GM21825 (cell line): ENCODE results near the gene TAF4B.

Experiments used
- ATAC-seq: cut with Tn5 transposase; IDR thresholded peaks from one replicate; pipeline ENCODE4 v1.9.1; 2021; ENCODE audit warnings: mild to moderate bottlenecking, moderate library complexity; ENCODE audit not compliant: unreplicated experiment

TAF4B gene

GRCh38 chr18:26304511-26304910, 78.3 kb downstream of the TAF4B start:
- no peak for ATAC-seq

GRCh38 chr18:26307161-26307773, 81.0 kb downstream of the TAF4B start:
- peak; percentile 68 for ATAC-seq

GRCh38 chr18:26309281-26309680, 83.0 kb downstream of the TAF4B start:
- ATAC-seq, result no peak

- no peak for ATAC-seq
These were observed 86.0 kb downstream of the TAF4B start for GRCh38 chr18:26312199-26312598.

GRCh38 chr18:26317398-26317797, 91.2 kb downstream of the TAF4B start:
- ATAC-seq, result no peak

- ATAC-seq, result no peak
These were observed 94.4 kb downstream of the TAF4B start for GRCh38 chr18:26320686-26321085.

- no peak for ATAC-seq
These were observed 96.8 kb downstream of the TAF4B start for GRCh38 chr18:26322890-26323653.

GRCh38 chr18:26325771-26326170, 99.5 kb downstream of the TAF4B start:
- ATAC-seq, result no peak

GRCh38 chr18:26327062-26327461, 100.8 kb downstream of the TAF4B start:
- ATAC-seq, result no peak

GRCh38 chr18:26332991-26333390, 106.7 kb downstream of the TAF4B start:
- ATAC-seq, result no peak

- no peak for ATAC-seq
These were observed 108.9 kb downstream of the TAF4B start for GRCh38 chr18:26335156-26335555.

GRCh38 chr18:26335571-26336487, 109.6 kb downstream of the TAF4B start:
- ATAC-seq, result no peak

GRCh38 chr18:26336572-26336971, 110.3 kb downstream of the TAF4B start:
- no peak for ATAC-seq

- no peak for ATAC-seq
These were observed 116.4 kb downstream of the TAF4B start for GRCh38 chr18:26342646-26343045.

- ATAC-seq, result no peak
These were observed 124.7 kb downstream of the TAF4B start for GRCh38 chr18:26350961-26351360.

GRCh38 chr18:26356045-26356785, 130.0 kb downstream of the TAF4B start:
- ATAC-seq, result peak; percentile 54

- ATAC-seq, result no peak
These were observed 131.7 kb downstream of the TAF4B start for GRCh38 chr18:26357960-26358359.

- ATAC-seq, result no peak
These were observed 135.8 kb downstream of the TAF4B start for GRCh38 chr18:26362021-26362420.

- ATAC-seq, result no peak
These were observed 141.2 kb downstream of the TAF4B start for GRCh38 chr18:26367425-26367824.

- ATAC-seq, result no peak
These were observed 143.8 kb downstream of the TAF4B start for GRCh38 chr18:26370037-26370436.

- ATAC-seq, result no peak
These were observed 149.9 kb downstream of the TAF4B start for GRCh38 chr18:26376105-26376504.
